Measurements from ENCODE around the gene BCAS3.

- no peak for TF ChIP-seq CTCF (IDR thresholded peaks at IDR 0.05; ENCODE audit: low read depth, low read length)
- no peak for TF ChIP-seq EZH2phosphoT487 (IDR thresholded peaks at IDR 0.05; ENCODE audit: low read depth)
Measured at GRCh38 chr17:61418449-61418848, 740.8 kb downstream of the BCAS3 start.

Data from OCI-LY3 (cell line).